SK-N-SH treated with all-trans-retinoic acid at 6 μM for 48 hours (cell line): ENCODE measurements around the gene NOP10.

Source experiments
- ARNTL ChIP-seq: fragments of 450-650 bp; formaldehyde crosslinking; IDR thresholded peaks from 2 replicates; pipeline ENCODE4 v1.5.0; 2020; ENCODE audit warnings: low read depth, mild to moderate bottlenecking, moderate library complexity, borderline replicate concordance
- CREB5 ChIP-seq: fragments of 250-450 bp; sonication (Bioruptor Pico); IDR thresholded peaks from 2 replicates; pipeline ENCODE4 v1.5.1; 2020; ENCODE audit warnings: low read depth, mild to moderate bottlenecking, moderate library complexity
- ESRRG ChIP-seq: fragments of 250-450 bp; sonication (Bioruptor Pico); IDR thresholded peaks from 2 replicates; pipeline ENCODE4 v1.6.1; 2021; ENCODE audit warnings: mild to moderate bottlenecking
- ISL1 ChIP-seq: fragments of 250-450 bp; sonication (Bioruptor Pico); IDR thresholded peaks from 2 replicates; pipeline ENCODE4 v2.1.2; 2022; ENCODE audit warnings: mild to moderate bottlenecking, moderate library complexity
- OSR1 ChIP-seq: fragments of 250-450 bp; sonication (Bioruptor Pico); IDR thresholded peaks from 2 replicates; pipeline ENCODE4 v1.8.0; 2022; ENCODE audit warnings: moderate library complexity, mild to moderate bottlenecking, inconsistent platforms
- PPARA ChIP-seq: fragments of 250-450 bp; sonication (Bioruptor Pico); IDR thresholded peaks from 2 replicates; pipeline ENCODE4 v1.5.0; 2020; ENCODE audit warnings: mild to moderate bottlenecking, borderline replicate concordance
- ZFP3 ChIP-seq: fragments of 250-450 bp; sonication (Bioruptor Pico); IDR thresholded peaks from 2 replicates; pipeline ENCODE4 v1.5.0; 2020; ENCODE audit warnings: mild to moderate bottlenecking, moderate library complexity
- ZNF70 ChIP-seq: fragments of 450-650 bp; formaldehyde crosslinking; IDR thresholded peaks from 2 replicates; pipeline ENCODE4 v1.5.0; 2020; ENCODE audit warnings: mild to moderate bottlenecking, moderate library complexity
- TF ChIP-seq, protein P1 (sequence below): fragments of 250-450 bp; sonication (Bioruptor Pico); IDR thresholded peaks from 2 replicates; pipeline ENCODE4 v1.5.0; 2020; ENCODE audit warnings: mild to moderate bottlenecking, moderate library complexity
- TF ChIP-seq, protein P2 (sequence below): fragments of 250-450 bp; sonication (Bioruptor Pico); IDR thresholded peaks from 2 replicates; pipeline ENCODE4 v1.8.0; 2021; ENCODE audit warnings: low read depth, mild to moderate bottlenecking, moderate library complexity, borderline replicate concordance

DNA sequence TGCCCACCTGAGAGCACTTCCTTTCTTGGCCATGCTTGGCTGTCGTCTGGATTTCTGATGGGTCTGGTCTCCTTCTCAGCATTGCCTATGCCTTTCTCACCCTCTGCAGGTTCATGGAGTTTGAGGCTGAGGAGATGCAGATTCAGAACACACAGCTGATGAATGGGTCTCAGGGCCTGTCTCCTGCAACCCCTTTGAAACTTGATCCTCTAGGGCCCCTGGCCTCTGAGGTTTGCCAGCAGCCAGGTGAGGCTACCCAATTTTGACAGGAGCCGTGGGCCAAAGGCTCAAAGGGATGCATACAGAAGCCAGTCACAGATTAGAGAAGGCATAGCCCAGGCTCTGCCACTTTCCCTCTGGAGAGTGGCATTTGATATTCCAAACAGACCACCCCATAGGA is 10.7 kb upstream of the NOP10 start:
- TF ChIP-seq PPARA (no peak), ESRRG (CRISPR knock-in tag) (no peak), ISL1 (CRISPR knock-in tag) (no peak), ZNF70 (CRISPR knock-in tag) (no peak), OSR1 (CRISPR knock-in tag) (no peak), CREB5 (CRISPR knock-in tag) (no peak), ZFP3 (no peak), ARNTL (no peak)
- TF ChIP-seq, protein P1, sequence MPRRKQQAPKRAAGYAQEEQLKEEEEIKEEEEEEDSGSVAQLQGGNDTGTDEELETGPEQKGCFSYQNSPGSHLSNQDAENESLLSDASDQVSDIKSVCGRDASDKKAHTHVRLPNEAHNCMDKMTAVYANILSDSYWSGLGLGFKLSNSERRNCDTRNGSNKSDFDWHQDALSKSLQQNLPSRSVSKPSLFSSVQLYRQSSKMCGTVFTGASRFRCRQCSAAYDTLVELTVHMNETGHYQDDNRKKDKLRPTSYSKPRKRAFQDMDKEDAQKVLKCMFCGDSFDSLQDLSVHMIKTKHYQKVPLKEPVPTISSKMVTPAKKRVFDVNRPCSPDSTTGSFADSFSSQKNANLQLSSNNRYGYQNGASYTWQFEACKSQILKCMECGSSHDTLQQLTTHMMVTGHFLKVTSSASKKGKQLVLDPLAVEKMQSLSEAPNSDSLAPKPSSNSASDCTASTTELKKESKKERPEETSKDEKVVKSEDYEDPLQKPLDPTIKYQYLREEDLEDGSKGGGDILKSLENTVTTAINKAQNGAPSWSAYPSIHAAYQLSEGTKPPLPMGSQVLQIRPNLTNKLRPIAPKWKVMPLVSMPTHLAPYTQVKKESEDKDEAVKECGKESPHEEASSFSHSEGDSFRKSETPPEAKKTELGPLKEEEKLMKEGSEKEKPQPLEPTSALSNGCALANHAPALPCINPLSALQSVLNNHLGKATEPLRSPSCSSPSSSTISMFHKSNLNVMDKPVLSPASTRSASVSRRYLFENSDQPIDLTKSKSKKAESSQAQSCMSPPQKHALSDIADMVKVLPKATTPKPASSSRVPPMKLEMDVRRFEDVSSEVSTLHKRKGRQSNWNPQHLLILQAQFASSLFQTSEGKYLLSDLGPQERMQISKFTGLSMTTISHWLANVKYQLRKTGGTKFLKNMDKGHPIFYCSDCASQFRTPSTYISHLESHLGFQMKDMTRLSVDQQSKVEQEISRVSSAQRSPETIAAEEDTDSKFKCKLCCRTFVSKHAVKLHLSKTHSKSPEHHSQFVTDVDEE (CRISPR knock-in tag) = no peak
- TF ChIP-seq, protein P2, sequence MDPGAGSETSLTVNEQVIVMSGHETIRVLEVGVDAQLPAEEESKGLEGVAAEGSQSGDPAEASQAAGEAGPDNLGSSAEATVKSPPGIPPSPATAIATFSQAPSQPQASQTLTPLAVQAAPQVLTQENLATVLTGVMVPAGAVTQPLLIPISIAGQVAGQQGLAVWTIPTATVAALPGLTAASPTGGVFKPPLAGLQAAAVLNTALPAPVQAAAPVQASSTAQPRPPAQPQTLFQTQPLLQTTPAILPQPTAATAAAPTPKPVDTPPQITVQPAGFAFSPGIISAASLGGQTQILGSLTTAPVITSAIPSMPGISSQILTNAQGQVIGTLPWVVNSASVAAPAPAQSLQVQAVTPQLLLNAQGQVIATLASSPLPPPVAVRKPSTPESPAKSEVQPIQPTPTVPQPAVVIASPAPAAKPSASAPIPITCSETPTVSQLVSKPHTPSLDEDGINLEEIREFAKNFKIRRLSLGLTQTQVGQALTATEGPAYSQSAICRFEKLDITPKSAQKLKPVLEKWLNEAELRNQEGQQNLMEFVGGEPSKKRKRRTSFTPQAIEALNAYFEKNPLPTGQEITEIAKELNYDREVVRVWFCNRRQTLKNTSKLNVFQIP (CRISPR knock-in tag) = no peak
